Endothelial cell of umbilical vein (primary cell): ENCODE data around the gene C1orf159.

Experiments
- CTCF ChIP-seq, 2 donors: IDR thresholded peaks; 1 replicate in 1 of 2; 2 replicates in 1 of 2; pipeline ENCODE4 v1.5.1; 2011; ENCODE audit warnings: low read length in 2 of 2, mild to moderate bottlenecking in 2 of 2, moderate library complexity in 2 of 2, control low read depth in 1 of 2, inconsistent platforms in 1 of 2, low read depth in 1 of 2; ENCODE audit not compliant: insufficient read depth in 1 of 2; ENCODE audit errors: extremely low read depth in 1 of 2
- MYC ChIP-seq: IDR thresholded peaks from one replicate; pipeline ENCODE4 v1.6.1; 2011; ENCODE audit warnings: mild to moderate bottlenecking, low read depth, low read length

GRCh38 chr1:1066403-1067283, 49.2 kb downstream of the C1orf159 start:
- no peak for TF ChIP-seq MYC
- TF ChIP-seq CTCF (IDR thresholded peaks at IDR 0.05; ENCODE audit: extremely low read depth in 1 of 2, insufficient read depth in 1 of 2, low read depth in 1 of 2, low read length in 2 of 2): no peak
